OCI-LY3 (cell line): Measurements from ENCODE around the gene LCORL.
"Not testable (repeated sequence)": the region's sequence is repeated elsewhere in the genome, so short reads cannot be mapped to it uniquely, and the experiment has no call there.

Experiments used
- H2AFZ ChIP-seq: fragments of 200-600, 300-600 bp; shearing (Covaris generic); 2 replicates; pipeline ENCODE4 v1.6.0; 2014; ENCODE audit warnings: antibody characterized with exemption, low read depth, low read length
- H3K27ac ChIP-seq: fragments of 200-600, 300-600 bp; sonication (generic); 2 replicates; pipeline ENCODE4 v1.5.1; 2014; ENCODE audit warnings: mild to moderate bottlenecking, low read length, moderate library complexity, mixed read lengths
- H3K27me3 ChIP-seq: fragments of 200-600, 300-600 bp; sonication (generic); 2 replicates; pipeline ENCODE4 v1.6.1; 2014; ENCODE audit warnings: low read depth, low read length, mixed read lengths
- H3K36me3 ChIP-seq: fragments of 200-600, 300-600 bp; sonication (generic); replicated peaks from 2 replicates; pipeline ENCODE3; 2014; ENCODE audit warnings: low read depth, low read length, mixed read lengths
- H3K4me1 ChIP-seq: fragments of 300-600, 200-600 bp; sonication (generic); 2 replicates; pipeline ENCODE4 v1.6.1; 2014; ENCODE audit warnings: low read length, mixed read lengths
- H3K4me2 ChIP-seq: fragments of 200-600, 300-600 bp; sonication (generic); 2 replicates; pipeline ENCODE4 v1.6.1; 2014; ENCODE audit warnings: low read length, mixed read lengths
- H3K4me3 ChIP-seq: fragments of 300-600, 200-600 bp; sonication (generic); 2 replicates; pipeline ENCODE4 v1.5.1; 2014; ENCODE audit warnings: antibody characterized with exemption, mild to moderate bottlenecking, low read length, moderate library complexity
- H3K79me2 ChIP-seq: fragments of 300-600, 200-600 bp; shearing (Covaris generic); 2 replicates; pipeline ENCODE4 v1.6.1; 2014; ENCODE audit warnings: mild to moderate bottlenecking, low read length, mixed read lengths
- H3K9ac ChIP-seq: fragments of 300-600, 200-600 bp; shearing (Covaris generic); 2 replicates; pipeline ENCODE4 v1.6.0; 2014; ENCODE audit warnings: mild to moderate bottlenecking, low read length, moderate library complexity
- H3K9me3 ChIP-seq: fragments of 200-600, 300-600 bp; shearing (Covaris generic); 2 replicates; pipeline ENCODE4 v1.6.1; 2014; ENCODE audit warnings: low read length, mixed read lengths; ENCODE audit not compliant: insufficient read depth
- H4K20me1 ChIP-seq: fragments of 200-600, 300-600 bp; sonication (generic); 2 replicates; pipeline ENCODE4 v1.6.1; 2016; ENCODE audit warnings: low read length, mixed read lengths; ENCODE audit not compliant: insufficient read depth
- EZH2phosphoT487 ChIP-seq: fragments of 200-600 bp; shearing (Covaris generic); IDR thresholded peaks from 2 replicates; pipeline ENCODE4 v1.6.1; 2018; ENCODE audit warnings: antibody characterized with exemption, mixed run types, low read depth
- TF ChIP-seq, protein P1 (sequence below): fragments of 200-600, 300-600 bp; sonication (generic); IDR thresholded peaks from 2 replicates; pipeline ENCODE4 v1.5.1; 2014; ENCODE audit warnings: antibody characterized with exemption, low read length, low read depth

Gene LCORL

DNA sequence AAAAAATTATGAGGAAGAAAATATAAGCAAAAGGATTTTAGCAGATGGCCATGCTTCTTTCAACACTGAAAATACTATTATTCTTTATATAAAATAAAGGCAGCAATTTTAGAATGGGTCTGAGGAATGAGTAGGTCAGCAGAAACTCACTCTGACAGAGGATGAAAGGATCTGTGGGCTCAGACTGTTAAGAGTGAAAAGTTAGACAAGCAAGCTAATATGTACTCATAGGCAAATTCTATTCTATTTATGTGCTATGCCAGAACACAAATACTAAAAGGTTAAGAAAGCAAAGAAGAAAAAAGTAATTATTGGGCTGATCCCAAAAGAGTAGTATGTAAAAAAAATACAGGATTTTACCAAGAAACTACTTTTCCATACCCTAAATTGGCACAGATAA lies 13.9 kb downstream of the LCORL start:
- no peak overlapping the region for H3K4me2 ChIP-seq
- H4K20me1 ChIP-seq = peaks cover 40% of the 10 kb centered on the region
- no peak for TF ChIP-seq EZH2phosphoT487
- TF ChIP-seq, protein P1, sequence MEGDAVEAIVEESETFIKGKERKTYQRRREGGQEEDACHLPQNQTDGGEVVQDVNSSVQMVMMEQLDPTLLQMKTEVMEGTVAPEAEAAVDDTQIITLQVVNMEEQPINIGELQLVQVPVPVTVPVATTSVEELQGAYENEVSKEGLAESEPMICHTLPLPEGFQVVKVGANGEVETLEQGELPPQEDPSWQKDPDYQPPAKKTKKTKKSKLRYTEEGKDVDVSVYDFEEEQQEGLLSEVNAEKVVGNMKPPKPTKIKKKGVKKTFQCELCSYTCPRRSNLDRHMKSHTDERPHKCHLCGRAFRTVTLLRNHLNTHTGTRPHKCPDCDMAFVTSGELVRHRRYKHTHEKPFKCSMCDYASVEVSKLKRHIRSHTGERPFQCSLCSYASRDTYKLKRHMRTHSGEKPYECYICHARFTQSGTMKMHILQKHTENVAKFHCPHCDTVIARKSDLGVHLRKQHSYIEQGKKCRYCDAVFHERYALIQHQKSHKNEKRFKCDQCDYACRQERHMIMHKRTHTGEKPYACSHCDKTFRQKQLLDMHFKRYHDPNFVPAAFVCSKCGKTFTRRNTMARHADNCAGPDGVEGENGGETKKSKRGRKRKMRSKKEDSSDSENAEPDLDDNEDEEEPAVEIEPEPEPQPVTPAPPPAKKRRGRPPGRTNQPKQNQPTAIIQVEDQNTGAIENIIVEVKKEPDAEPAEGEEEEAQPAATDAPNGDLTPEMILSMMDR = no peak
- H3K27ac ChIP-seq = no peak overlapping the region
- H3K9ac ChIP-seq = no peak overlapping the region
- H3K27me3 ChIP-seq = no peaks in the 10 kb centered on the region
- peaks cover 7% of the 10 kb centered on the region; the same call in 1 of the 2 replicates for H3K4me1 ChIP-seq
- H3K36me3 ChIP-seq = peaks cover 14% of the 10 kb centered on the region
- H3K9me3 ChIP-seq = no peaks in the 10 kb centered on the region
- peaks cover 74% of the 10 kb centered on the region for H3K79me2 ChIP-seq
- H2AFZ ChIP-seq = no peak overlapping the region
- no peak overlapping the region for H3K4me3 ChIP-seq

DNA sequence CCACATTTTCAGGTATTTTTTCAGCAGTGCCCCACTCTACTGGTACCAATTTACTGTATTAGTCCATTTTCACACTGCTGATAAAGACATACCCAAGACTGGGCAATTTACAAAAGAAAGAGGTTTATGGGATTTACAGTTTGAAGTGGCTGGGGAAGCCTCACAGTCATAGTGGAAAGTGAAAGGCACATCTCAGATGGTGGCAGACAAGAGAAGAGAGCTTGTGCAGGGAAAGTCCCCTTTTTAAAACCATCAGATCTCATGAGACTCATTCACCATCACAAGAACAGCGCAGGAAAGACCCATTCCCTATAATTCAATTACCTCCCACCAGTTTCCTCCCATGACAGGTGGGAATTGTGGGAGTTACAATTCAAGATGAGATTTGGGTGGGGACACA lies 15.1 kb downstream of the LCORL start:
- H4K20me1 ChIP-seq = peaks cover 29% of the 10 kb centered on the region
- H3K4me3 ChIP-seq = not testable (repeated sequence)
- peaks cover 70% of the 10 kb centered on the region for H3K79me2 ChIP-seq

DNA sequence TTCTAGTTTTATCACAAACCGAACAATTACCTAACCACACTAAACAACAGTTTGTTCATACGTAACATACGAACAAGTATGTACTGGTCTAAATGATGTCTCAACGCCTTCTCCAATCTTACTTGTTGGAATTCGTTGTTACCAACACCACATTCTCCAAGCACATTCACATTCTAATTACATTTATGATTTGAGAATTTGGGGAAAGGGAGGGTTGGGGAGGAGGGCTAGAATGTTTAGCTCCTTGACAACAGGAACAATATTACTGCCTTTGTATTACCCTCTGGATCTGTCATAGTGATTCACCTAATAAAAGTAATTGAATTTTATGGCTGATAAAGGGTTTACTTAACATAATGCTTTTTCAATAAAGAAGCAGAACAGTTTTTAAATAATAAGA lies 24.4 kb downstream of the LCORL start:
- Histone ChIP-seq H3K4me3 (no peak overlapping the region), H3K79me2 (peaks cover 59% of the 10 kb centered on the region), H4K20me1 (peaks cover 38% of the 10 kb centered on the region), H3K4me1 (no peaks in the 10 kb centered on the region), H3K9ac (no peak overlapping the region), H2AFZ (no peak overlapping the region), H3K27me3 (no peaks in the 10 kb centered on the region), H3K9me3 (no peaks in the 10 kb centered on the region), H3K36me3 (no peaks in the 10 kb centered on the region), H3K4me2 (no peak overlapping the region), H3K27ac (no peak overlapping the region)
- TF ChIP-seq EZH2phosphoT487 = no peak
- TF ChIP-seq, protein P1 = no peak

More for the DNA sequence above, 15.1 kb downstream of the LCORL start:
- H2AFZ ChIP-seq, H3K4me2 ChIP-seq, H3K9me3 ChIP-seq, H3K9ac ChIP-seq, H3K27ac ChIP-seq, H3K4me1 ChIP-seq, H3K27me3 ChIP-seq: not testable (repeated sequence)
- peaks cover 14% of the 10 kb centered on the region for H3K36me3 ChIP-seq

DNA sequence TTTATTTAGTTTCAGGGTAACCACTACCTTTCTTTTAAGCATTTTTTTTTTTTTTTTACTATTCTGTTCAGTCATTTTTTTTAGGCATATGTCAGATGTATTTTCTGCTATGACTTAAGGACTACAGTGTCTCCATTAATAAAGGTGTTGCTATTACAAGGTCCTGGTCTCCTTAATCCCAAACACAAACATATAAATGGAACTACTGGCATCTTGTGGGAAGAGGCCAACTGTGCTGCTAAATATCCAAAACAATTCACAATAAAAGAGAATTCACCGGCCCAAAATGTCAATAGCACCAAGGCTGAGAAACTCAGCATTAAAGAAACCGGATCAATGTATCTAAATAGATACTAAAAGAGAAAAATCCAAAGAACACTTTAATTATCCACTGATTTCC lies 26.4 kb downstream of the LCORL start:
- Histone ChIP-seq H3K79me2 (peaks cover 54% of the 10 kb centered on the region), H3K27me3 (no peaks in the 10 kb centered on the region), H3K27ac (no peak overlapping the region), H3K4me2 (no peak overlapping the region), H2AFZ (no peak overlapping the region), H3K4me1 (no peaks in the 10 kb centered on the region), H3K36me3 (no peaks in the 10 kb centered on the region), H3K9me3 (no peaks in the 10 kb centered on the region), H3K9ac (no peak overlapping the region), H4K20me1 (peaks cover 30% of the 10 kb centered on the region), H3K4me3 (no peak overlapping the region)
- no peak for TF ChIP-seq EZH2phosphoT487
- TF ChIP-seq, protein P1 = no peak

DNA sequence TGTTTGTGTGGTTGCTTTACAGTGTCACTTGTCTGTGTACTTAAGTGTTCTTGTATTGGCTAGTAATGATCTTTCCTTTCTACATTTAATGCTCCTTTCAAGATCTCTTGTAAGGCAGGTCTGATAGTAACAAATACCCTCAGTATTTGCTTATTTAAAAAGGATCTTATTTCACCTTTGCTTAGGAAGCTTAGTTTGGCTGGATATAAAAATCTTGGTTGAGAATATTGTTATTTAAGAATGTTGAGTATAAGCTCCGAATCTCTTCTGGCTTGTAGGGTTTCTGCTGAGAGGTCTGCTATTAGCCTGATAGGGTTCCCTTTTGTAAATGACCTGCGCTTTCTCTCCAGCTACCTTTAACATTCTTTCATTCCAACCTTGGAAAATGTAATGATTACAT lies 35.7 kb downstream of the LCORL start:
- H3K9ac ChIP-seq = no peak overlapping the region
- H3K79me2 ChIP-seq = peaks cover 10% of the 10 kb centered on the region; the same call in 1 of the 2 replicates
- peaks cover 12% of the 10 kb centered on the region for H3K36me3 ChIP-seq
- no peak overlapping the region for H3K27ac ChIP-seq
- no peak overlapping the region for H2AFZ ChIP-seq
- H3K27me3 ChIP-seq = no peaks in the 10 kb centered on the region
- H3K4me2 ChIP-seq = no peak overlapping the region
- peaks cover 27% of the 10 kb centered on the region; the same call in 1 of the 2 replicates for H3K9me3 ChIP-seq
- no peak for TF ChIP-seq EZH2phosphoT487
- TF ChIP-seq, protein P1 = no peak
- no peak overlapping the region for H3K4me3 ChIP-seq
- H3K4me1 ChIP-seq = no peaks in the 10 kb centered on the region
- H4K20me1 ChIP-seq = no peaks in the 10 kb centered on the region; the same call in 1 of the 2 replicates
